MCF 10A (cell line): Measurements from ENCODE around the gene STXBP4. TPM values are rescaled to one million over a fixed set of nuclear protein-coding genes. Genes with fewer than 3 reads are reported as not detected.

Experiments used
- BruUV-seq: library from RNA; stranded (reverse); fragments of 400-500 nt; replicated peaks from 2 replicates; lab custom pipeline; 2021; lab: Mats Ljungman, UMichigan
- CTCF ChIA-PET: fragments of 300-600 bp; sonication (Branson Sonifier 250); formaldehyde crosslinking; extraction: SDS; loops from one replicate; lab custom pipeline; 2021; ENCODE audit warnings: antibody characterized with exemption, inconsistent platforms; lab: Yijun Ruan, JAX
- POLR2A ChIA-PET: fragments of 300-600, 350-650 bp; sonication (Branson Sonifier 250); formaldehyde crosslinking; extraction: SDS; loops from one replicate; lab custom pipeline; 2020; ENCODE audit warnings: antibody characterized with exemption, inconsistent platforms; lab: Yijun Ruan, JAX
- DNase-seq: peaks from one replicate; pipeline ENCODE4 v3.0.0-alpha.2; 2018; ENCODE audit not compliant: unreplicated experiment
- H3K27ac Mint-ChIP-seq: one replicate; pipeline ENCODE4 v1.8.0; 2022; ENCODE audit warnings: mild to moderate bottlenecking, low read depth, mixed read lengths; ENCODE audit not compliant: unreplicated experiment
- H3K27me3 Mint-ChIP-seq: one replicate; pipeline ENCODE4 v1.8.0; 2022; ENCODE audit warnings: mixed read lengths; ENCODE audit not compliant: insufficient read depth, unreplicated experiment
- H3K36me3 Mint-ChIP-seq: one replicate; pipeline ENCODE4 v1.8.0; 2022; ENCODE audit warnings: mild to moderate bottlenecking, moderate library complexity, mixed read lengths; ENCODE audit not compliant: insufficient read depth, unreplicated experiment
- H3K4me1 Mint-ChIP-seq: one replicate; pipeline ENCODE4 v1.8.0; 2022; ENCODE audit warnings: mixed read lengths; ENCODE audit not compliant: insufficient read depth, unreplicated experiment
- H3K4me3 Mint-ChIP-seq: one replicate; pipeline ENCODE4 v1.8.0; 2022; ENCODE audit warnings: mild to moderate bottlenecking, moderate library complexity, mixed read lengths; ENCODE audit not compliant: unreplicated experiment
- H3K9me3 Mint-ChIP-seq: one replicate; pipeline ENCODE4 v1.8.0; 2022; ENCODE audit warnings: mixed read lengths; ENCODE audit not compliant: unreplicated experiment
- intact Hi-C: fragments of 100-400 bp; cut with micrococcal nuclease; formaldehyde crosslinking; loops from 2 replicates; pipeline ENCODE4 v1.14.1; 2022
- total RNA-seq: library from RNA; stranded (reverse); gene quantifications from 2 replicates; pipeline ENCODE4 v1.2.3, GENCODE V29; 2022
- TF ChIP-seq, protein P1 (sequence below): fragments of 200-600 bp; IDR thresholded peaks from one replicate; pipeline ENCODE4 v1.8.0; 2022; ENCODE audit warnings: antibody characterized with exemption, mild to moderate bottlenecking; ENCODE audit not compliant: unreplicated experiment

STXBP4 gene
- total RNA-seq, 1 experiment from 2014 or later, result 6.7 TPM

GRCh38 chr17:54971147-54971546 is 2.6 kb downstream of the STXBP4 start:
- no peak overlapping the region for H3K27ac Mint-ChIP-seq
- intact Hi-C loops, result no loop called here
- H3K36me3 Mint-ChIP-seq, result peaks cover 6% of the 10 kb centered on the region
- no peaks in the 10 kb centered on the region for H3K27me3 Mint-ChIP-seq
- DNase-seq, result no peak
- ChIA-PET CTCF (interaction anchor here (1.1 kb wide), 1 partner anchor 464 kb away, joined by 3 read pairs; no protein-coding TSS in a partner anchor), POLR2A (no interaction called here)
- TF ChIP-seq, protein P1, sequence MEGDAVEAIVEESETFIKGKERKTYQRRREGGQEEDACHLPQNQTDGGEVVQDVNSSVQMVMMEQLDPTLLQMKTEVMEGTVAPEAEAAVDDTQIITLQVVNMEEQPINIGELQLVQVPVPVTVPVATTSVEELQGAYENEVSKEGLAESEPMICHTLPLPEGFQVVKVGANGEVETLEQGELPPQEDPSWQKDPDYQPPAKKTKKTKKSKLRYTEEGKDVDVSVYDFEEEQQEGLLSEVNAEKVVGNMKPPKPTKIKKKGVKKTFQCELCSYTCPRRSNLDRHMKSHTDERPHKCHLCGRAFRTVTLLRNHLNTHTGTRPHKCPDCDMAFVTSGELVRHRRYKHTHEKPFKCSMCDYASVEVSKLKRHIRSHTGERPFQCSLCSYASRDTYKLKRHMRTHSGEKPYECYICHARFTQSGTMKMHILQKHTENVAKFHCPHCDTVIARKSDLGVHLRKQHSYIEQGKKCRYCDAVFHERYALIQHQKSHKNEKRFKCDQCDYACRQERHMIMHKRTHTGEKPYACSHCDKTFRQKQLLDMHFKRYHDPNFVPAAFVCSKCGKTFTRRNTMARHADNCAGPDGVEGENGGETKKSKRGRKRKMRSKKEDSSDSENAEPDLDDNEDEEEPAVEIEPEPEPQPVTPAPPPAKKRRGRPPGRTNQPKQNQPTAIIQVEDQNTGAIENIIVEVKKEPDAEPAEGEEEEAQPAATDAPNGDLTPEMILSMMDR, result no peak
- H3K4me1 Mint-ChIP-seq, result peaks cover 6% of the 10 kb centered on the region
- BruUV-seq, result no TSS peak
- H3K4me3 Mint-ChIP-seq, result no peak overlapping the region
- no peaks in the 10 kb centered on the region for H3K9me3 Mint-ChIP-seq

DNA sequence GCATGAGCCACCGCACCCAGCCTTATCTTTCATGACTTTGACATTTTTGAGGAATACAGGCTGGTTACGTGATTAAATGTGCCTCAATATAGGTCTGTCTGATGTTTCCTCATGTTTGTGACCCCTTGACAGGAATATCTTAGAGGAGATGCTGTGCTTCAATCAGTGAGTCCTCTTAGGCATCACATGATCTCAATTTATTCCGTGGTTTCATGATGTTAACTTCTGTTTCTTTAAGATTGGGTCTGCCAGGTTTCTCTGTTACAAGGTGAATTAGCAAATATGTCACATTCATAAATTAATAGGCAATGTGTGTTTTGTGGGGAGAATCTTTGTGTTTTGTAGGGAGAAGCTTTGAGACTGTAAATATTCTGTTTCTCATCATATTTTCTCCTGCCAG is 3.3 kb downstream of the STXBP4 start:
- CTCF ChIA-PET, result no interaction called here
- Mint-ChIP-seq H3K4me3 (no peak overlapping the region), H3K4me1 (no peaks in the 10 kb centered on the region), H3K27ac (no peak overlapping the region), H3K27me3 (no peaks in the 10 kb centered on the region), H3K36me3 (peaks cover 6% of the 10 kb centered on the region), H3K9me3 (no peaks in the 10 kb centered on the region)
- TF ChIP-seq, protein P1, result no peak
- intact Hi-C loops, result no loop called here
- no TSS peak for BruUV-seq
- DNase-seq, result no peak
- POLR2A ChIA-PET, result interaction anchor here (0.5 kb wide), 1 partner anchor 443 kb away, joined by 3 read pairs; no protein-coding TSS in a partner anchor

GRCh38 chr17:54972406-54973138 is 4.0 kb downstream of the STXBP4 start:
- no peaks in the 10 kb centered on the region for H3K4me1 Mint-ChIP-seq
- no TSS peak for BruUV-seq
- H3K4me3 Mint-ChIP-seq, result no peak overlapping the region
- TF ChIP-seq, protein P1, result no peak
- H3K27ac Mint-ChIP-seq, result no peak overlapping the region
- DNase-seq, result no peak
- intact Hi-C loops, result no loop called here
- POLR2A ChIA-PET, result interaction anchor here (0.5 kb wide), 1 partner anchor 442 kb away, joined by 3 read pairs; no protein-coding TSS in a partner anchor
- no peaks in the 10 kb centered on the region for H3K9me3 Mint-ChIP-seq
- CTCF ChIA-PET, result interaction anchor here (1.3 kb wide), 1 partner anchor 384 kb away, joined by 4 read pairs; no protein-coding TSS in a partner anchor
- H3K36me3 Mint-ChIP-seq, result peaks cover 6% of the 10 kb centered on the region
- H3K27me3 Mint-ChIP-seq, result no peaks in the 10 kb centered on the region

DNA sequence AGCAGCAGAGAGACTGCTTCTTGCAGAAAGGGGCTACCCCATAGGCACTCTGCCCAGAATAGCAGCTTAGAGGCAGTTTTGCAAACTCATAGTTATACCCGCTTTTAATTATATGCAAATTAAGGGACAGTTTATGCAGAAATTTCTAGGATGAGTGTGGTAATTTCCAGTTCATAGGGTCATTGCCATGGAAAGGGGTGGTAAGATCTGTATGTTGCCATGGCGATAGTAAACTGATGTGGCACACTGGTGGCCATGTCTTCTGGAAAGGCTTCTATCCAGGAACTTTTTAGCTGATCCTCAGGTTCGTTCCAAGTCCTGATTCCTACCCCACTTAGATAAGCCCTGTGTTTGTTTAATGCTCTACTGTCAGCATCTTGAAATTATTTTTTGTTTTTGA is 6.2 kb downstream of the STXBP4 start:
- Mint-ChIP-seq H3K4me1 (peaks cover 6% of the 10 kb centered on the region), H3K9me3 (no peaks in the 10 kb centered on the region), H3K36me3 (peaks cover 6% of the 10 kb centered on the region), H3K4me3 (no peak overlapping the region), H3K27me3 (no peaks in the 10 kb centered on the region), H3K27ac (no peak overlapping the region)
- no peak for DNase-seq
- TF ChIP-seq, protein P1, result no peak
- POLR2A ChIA-PET, result no interaction called here
- intact Hi-C loops, result no loop called here
- BruUV-seq, result no TSS peak
- CTCF ChIA-PET, result interaction anchor here (1.2 to 1.6 kb wide), 2 partner anchors 11 to 19 kb away, joined by 3 to 5 read pairs; no protein-coding TSS in a partner anchor
